ENCODE data around the gene C17orf58.

DNA sequence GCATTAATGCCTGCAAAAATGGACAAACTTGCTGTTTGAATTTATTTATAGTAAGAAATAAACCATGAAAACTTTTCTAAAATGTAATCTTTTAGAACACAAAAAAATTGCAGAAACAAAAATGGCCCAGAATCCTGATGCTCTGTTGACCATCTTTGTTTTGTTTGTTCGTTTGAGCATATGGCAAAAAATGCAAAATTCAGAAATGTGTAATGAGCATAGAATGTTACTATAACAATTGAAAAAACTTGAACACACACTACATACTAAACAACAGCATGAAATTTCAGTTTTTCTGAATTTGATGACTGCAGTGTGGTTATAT is 38.1 kb upstream of the C17orf58 start:
- TF ChIP-seq, protein P1, sequence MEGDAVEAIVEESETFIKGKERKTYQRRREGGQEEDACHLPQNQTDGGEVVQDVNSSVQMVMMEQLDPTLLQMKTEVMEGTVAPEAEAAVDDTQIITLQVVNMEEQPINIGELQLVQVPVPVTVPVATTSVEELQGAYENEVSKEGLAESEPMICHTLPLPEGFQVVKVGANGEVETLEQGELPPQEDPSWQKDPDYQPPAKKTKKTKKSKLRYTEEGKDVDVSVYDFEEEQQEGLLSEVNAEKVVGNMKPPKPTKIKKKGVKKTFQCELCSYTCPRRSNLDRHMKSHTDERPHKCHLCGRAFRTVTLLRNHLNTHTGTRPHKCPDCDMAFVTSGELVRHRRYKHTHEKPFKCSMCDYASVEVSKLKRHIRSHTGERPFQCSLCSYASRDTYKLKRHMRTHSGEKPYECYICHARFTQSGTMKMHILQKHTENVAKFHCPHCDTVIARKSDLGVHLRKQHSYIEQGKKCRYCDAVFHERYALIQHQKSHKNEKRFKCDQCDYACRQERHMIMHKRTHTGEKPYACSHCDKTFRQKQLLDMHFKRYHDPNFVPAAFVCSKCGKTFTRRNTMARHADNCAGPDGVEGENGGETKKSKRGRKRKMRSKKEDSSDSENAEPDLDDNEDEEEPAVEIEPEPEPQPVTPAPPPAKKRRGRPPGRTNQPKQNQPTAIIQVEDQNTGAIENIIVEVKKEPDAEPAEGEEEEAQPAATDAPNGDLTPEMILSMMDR (conservative IDR thresholded peaks at IDR 0.05; ENCODE audit: low read depth, low read length) = no peak
- no peak for TF ChIP-seq EZH2 (IDR thresholded peaks at IDR 0.05; ENCODE audit: borderline replicate concordance, low read depth, low read length, poor library complexity, severe bottlenecking)
